H1 (cell line): ENCODE measurements around the gene ETV5. TPM values are rescaled to one million over a fixed set of nuclear protein-coding genes. Genes with fewer than 3 reads are reported as not detected.

ENCODE experiments used
- CTCF ChIA-PET: fragments of 300-600 bp; sonication (Branson Sonifier 250); formaldehyde crosslinking; loops from one replicate; lab custom pipeline; 2021; ENCODE audit not compliant: partially characterized antibody; lab: Charles Lee
- POLR2A ChIA-PET: fragments of 300-600 bp; sonication (Branson Sonifier 250); formaldehyde crosslinking; loops from one replicate; lab custom pipeline; 2021; ENCODE audit warnings: inconsistent platforms; ENCODE audit not compliant: partially characterized antibody; lab: Charles Lee
- DNase-seq, 2 experiments: peaks; one replicate each; pipeline versions ENCODE4 v3.0.0 to v3.0.0-alpha.2; 2010 to 2022; ENCODE audit warnings: low spot score in 2 of 2, low read depth in 1 of 2, mixed read lengths in 1 of 2
- FAIRE-seq: peaks from 2 replicates; lab custom pipeline; 2011; peaks lifted over from hg19 to GRCh38; lab: Jason Lieb, UNC
- H2AFZ ChIP-seq: 2 replicates; pipeline ENCODE4 v1.8.1; 2012; ENCODE audit warnings: low read length, inconsistent platforms
- H2AK5ac ChIP-seq: 2 replicates; pipeline ENCODE4 v1.6.1; 2013; ENCODE audit warnings: low read depth, low read length
- H2BK120ac ChIP-seq: replicated peaks from 2 replicates; pipeline ENCODE3; 2013; ENCODE audit warnings: low read depth, low read length, inconsistent platforms
- H2BK12ac ChIP-seq: 2 replicates; pipeline ENCODE4 v1.6.1; 2013; ENCODE audit warnings: low read depth, low read length
- H2BK15ac ChIP-seq: 2 replicates; pipeline ENCODE4 v1.6.1; 2013; ENCODE audit warnings: low read length
- H2BK20ac ChIP-seq: 2 replicates; pipeline ENCODE4 v1.6.1; 2013; ENCODE audit warnings: low read length
- H2BK5ac ChIP-seq: 2 replicates; pipeline ENCODE4 v1.6.1; 2013; ENCODE audit warnings: low read depth, low read length
- H3K14ac ChIP-seq: 2 replicates; pipeline ENCODE4 v1.6.1; 2013; ENCODE audit warnings: inconsistent platforms; ENCODE audit not compliant: insufficient read length
- H3K18ac ChIP-seq: 2 replicates; pipeline ENCODE4 v1.6.1; 2013; ENCODE audit warnings: low read length; ENCODE audit errors: extremely low read depth
- H3K23ac ChIP-seq: 2 replicates; pipeline ENCODE4 v1.6.1; 2013; ENCODE audit warnings: inconsistent platforms; ENCODE audit not compliant: insufficient read length
- H3K23me2 ChIP-seq: 2 replicates; pipeline ENCODE4 v1.6.1; 2013; ENCODE audit warnings: low read depth, low read length
- H3K27ac ChIP-seq: 2 replicates; pipeline ENCODE4 v1.6.1; 2011; ENCODE audit warnings: low read depth, low read length, inconsistent platforms
- H3K27me3 ChIP-seq, 4 experiments: replicated peaks in 1 of 4; 1 replicate in 1 of 4; 2 replicates in 3 of 4; pipeline versions ENCODE4 v1.6.1 to v1.8.1; 2011 to 2013; ENCODE audit warnings: low read length in 3 of 4, mild to moderate bottlenecking in 3 of 4, inconsistent platforms in 2 of 4, mixed read lengths in 2 of 4, moderate library complexity in 1 of 4; ENCODE audit not compliant: control insufficient read depth in 3 of 4, insufficient read depth in 3 of 4; ENCODE audit errors: extremely low read depth in 1 of 4
- H3K36me3 ChIP-seq, 4 experiments: 2 replicates each; pipeline versions ENCODE4 v1.6.1 to v1.8.1; 2011 to 2013; ENCODE audit warnings: mild to moderate bottlenecking in 4 of 4, low read length in 3 of 4, moderate library complexity in 2 of 4, control low read depth in 1 of 4, inconsistent platforms in 1 of 4; ENCODE audit not compliant: insufficient read depth in 4 of 4, control insufficient read depth in 2 of 4
- H3K4ac ChIP-seq: replicated peaks from 2 replicates; pipeline ENCODE3; 2013; ENCODE audit warnings: low read length, low read depth, mixed read lengths, inconsistent platforms; ENCODE audit not compliant: insufficient read length
- H3K4me1 ChIP-seq, 4 experiments: replicated peaks in 1 of 4; 1 replicate in 1 of 4; 2 replicates in 3 of 4; pipeline versions ENCODE4 v1.6.1 to v1.8.1; 2011 to 2013; ENCODE audit warnings: low read length in 3 of 4, inconsistent platforms in 2 of 4, mixed read lengths in 1 of 4; ENCODE audit not compliant: insufficient read depth in 4 of 4, control insufficient read depth in 3 of 4
- H3K4me2 ChIP-seq, 2 experiments: 2 replicates each; pipeline versions ENCODE4 v1.6.1 to v1.8.1; 2011 to 2013; ENCODE audit warnings: low read depth in 2 of 2, low read length in 2 of 2, control low read depth in 1 of 2, inconsistent platforms in 1 of 2, mild to moderate bottlenecking in 1 of 2; ENCODE audit not compliant: insufficient read depth in 1 of 2
- H3K4me3 ChIP-seq, 4 experiments: fragments of 200-600, 300-600 bp in 1 of 4; sonication (generic), shearing (Covaris generic), sonication (Bioruptor Twin) in 1 of 4; 2 replicates each; pipeline versions ENCODE4 v1.5.1 to v1.8.1; 2011 to 2016; ENCODE audit warnings: low read length in 4 of 4, low read depth in 3 of 4, control low read depth in 2 of 4, inconsistent platforms in 2 of 4, mild to moderate bottlenecking in 2 of 4, mixed read lengths in 1 of 4, moderate library complexity in 1 of 4; ENCODE audit not compliant: insufficient read depth in 2 of 4; ENCODE audit errors: extremely low read depth in 1 of 4
- H3K56ac ChIP-seq: replicated peaks from 2 replicates; pipeline ENCODE3; 2013; ENCODE audit warnings: low read depth, mild to moderate bottlenecking, mixed read lengths, low read length, inconsistent platforms; ENCODE audit not compliant: insufficient read length
- H3K79me1 ChIP-seq: 2 replicates; pipeline ENCODE4 v1.6.1; 2013; ENCODE audit warnings: low read depth, low read length, control low read depth
- H3K79me2 ChIP-seq, 2 experiments: 2 replicates each; pipeline versions ENCODE4 v1.6.1 to v1.8.1; 2012 to 2013; ENCODE audit warnings: low read length in 2 of 2, mild to moderate bottlenecking in 2 of 2, inconsistent platforms in 1 of 2; ENCODE audit not compliant: insufficient read depth in 2 of 2, control insufficient read depth in 1 of 2
- H3K9ac ChIP-seq, 4 experiments: replicated peaks in 1 of 4; 1 replicate in 1 of 4; 2 replicates in 3 of 4; pipeline versions ENCODE4 v1.6.1 to v1.8.1; 2011 to 2013; ENCODE audit warnings: low read depth in 3 of 4, low read length in 3 of 4, control low read depth in 2 of 4, mild to moderate bottlenecking in 2 of 4, moderate library complexity in 2 of 4, inconsistent platforms in 1 of 4; ENCODE audit errors: extremely low read depth in 1 of 4
- H3K9me3 ChIP-seq, 2 experiments: 2 replicates each; pipeline versions ENCODE4 v1.6.1 to v1.8.1; 2012 to 2013; ENCODE audit warnings: mild to moderate bottlenecking in 2 of 2, moderate library complexity in 2 of 2, control low read depth in 1 of 2, inconsistent platforms in 1 of 2, low read depth in 1 of 2, low read length in 1 of 2, mixed read lengths in 1 of 2; ENCODE audit not compliant: insufficient read depth in 2 of 2
- H4K20me1 ChIP-seq, 2 experiments: replicated peaks in 1 of 2; 2 replicates each; pipeline versions ENCODE3 to v1.8.1; 2011 to 2013; ENCODE audit warnings: inconsistent platforms in 2 of 2, low read length in 2 of 2, mild to moderate bottlenecking in 1 of 2; ENCODE audit not compliant: insufficient read depth in 2 of 2, control insufficient read depth in 1 of 2
- H4K5ac ChIP-seq: 2 replicates; pipeline ENCODE4 v1.6.1; 2013; ENCODE audit warnings: low read length, low read depth, mixed read lengths, inconsistent platforms; ENCODE audit not compliant: insufficient read length
- H4K8ac ChIP-seq: 2 replicates; pipeline ENCODE4 v1.8.0; 2013; ENCODE audit warnings: mild to moderate bottlenecking, moderate library complexity, low read length, inconsistent platforms; ENCODE audit not compliant: insufficient read depth; ENCODE audit errors: extremely low read depth
- H4K91ac ChIP-seq: replicated peaks from 2 replicates; pipeline ENCODE3; 2013; ENCODE audit warnings: low read length, mixed read lengths, inconsistent platforms; ENCODE audit not compliant: insufficient read length
- BACH1 ChIP-seq: IDR thresholded peaks from 2 replicates; pipeline ENCODE4 v1.6.1; 2012; ENCODE audit warnings: low read length, improper control_type of control experiment
- CBX5 ChIP-seq: fragments of 300-800, 300-1000 bp; sonication (generic); IDR thresholded peaks from 2 replicates; pipeline ENCODE4 v1.7.1; 2016; ENCODE audit warnings: antibody characterized with exemption, low read length, low read depth
- POU5F1 ChIP-seq: IDR thresholded peaks from 2 replicates; pipeline ENCODE4 v1.6.1; 2011; ENCODE audit warnings: low read depth, mild to moderate bottlenecking, low read length, moderate library complexity
- RNF2 ChIP-seq: fragments of 200-900, 300-1000 bp; sonication (generic); IDR thresholded peaks from 2 replicates; pipeline ENCODE4 v1.7.1; 2016; ENCODE audit warnings: borderline replicate concordance, low read depth, mild to moderate bottlenecking, antibody characterized with exemption, low read length; ENCODE audit not compliant: poor library complexity, severe bottlenecking; ENCODE audit errors: missing control alignments
- SP1 ChIP-seq: IDR thresholded peaks from 2 replicates; pipeline ENCODE4 v1.6.1; 2011; ENCODE audit warnings: low read depth, low read length
- TBP ChIP-seq: IDR thresholded peaks from 2 replicates; pipeline ENCODE4 v1.6.1; 2011; ENCODE audit warnings: low read depth, low read length, improper control_type of control experiment
- WGBS, 2 experiments: shearing (Covaris generic) in 1 of 2; methylation state at CpG; one replicate each; pipeline versions ENCODE4 v1.1.6 to v1.1.7; 2013 to 2015; ENCODE audit warnings: low lambda C conversion rate in 2 of 2, mixed read lengths in 2 of 2, inconsistent platforms in 1 of 2, low coverage in 1 of 2, missing lambda C conversion rate in 1 of 2; ENCODE audit not compliant: insufficient replicate concordance in 2 of 2, insufficient coverage in 1 of 2, insufficient read length in 1 of 2; ENCODE audit errors: extremely low coverage in 1 of 2, missing lambda C conversion rate in 1 of 2; 5-methylcytosine and 5-hydroxymethylcytosine counted together
- polyA plus RNA-seq, 7 experiments: library from polyadenylated mRNA; depleted of rRNA in 3 of 7; stranded (reverse) in 5 of 7; unstranded in 2 of 7; fragments of >200 nt in 5 of 7; fragments of 200-250 nt in 2 of 7; gene quantifications; 1 replicate in 5 of 7; 2 replicates in 1 of 7; 4 replicates in 1 of 7; pipeline versions ENCODE4 v1.2.1 to v1.2.3, GENCODE V29; 2011 to 2013; ENCODE audit warnings: missing spikeins in 2 of 7, mixed read lengths in 2 of 7
- total RNA-seq: library from RNA; stranded (reverse); fragmentation: NEBNext Ultra II Directional; extraction: Animal tissue kit (Norgen Biotek cat#: 25700); gene quantifications from 2 replicates; pipeline ENCODE4 v1.2.1, GENCODE V29; 2021

The ETV5 gene
- total and polyA plus RNA-seq, 2 of the 8 experiments (the other 6 are each of a cell fraction or from before 2014, with no cell fraction given): 13.1 to 36.9 TPM

- Histone ChIP-seq H2BK12ac (0 out of 2 replicates have a peak overlapping the region, but pooled peaks have one; percentile 46), H3K9ac (no peak overlapping the region), H3K4ac (no peak overlapping the region), H3K4me3 (no peak overlapping the region), H2BK120ac (no peak overlapping the region), H4K5ac (no peak overlapping the region), H4K8ac (no peak overlapping the region), H2BK15ac (no peak overlapping the region), H3K56ac (no peak overlapping the region), H2AFZ (no peak overlapping the region), H3K27ac (no peak overlapping the region), H2BK5ac (no peak overlapping the region), H3K79me1 (no peaks in the 10 kb centered on the region), H3K4me1 (peaks cover 0 to 11% (median 7%) of the 10 kb centered on the region in 4 experiments; a peak in 6 of 7 replicates), H3K14ac (no peak overlapping the region), H4K91ac (no peak overlapping the region), H2BK20ac (no peak overlapping the region), H3K18ac (no peak overlapping the region), H3K27me3 (peaks cover 34 to 75% (median 56%) of the 10 kb centered on the region in 4 experiments), H3K23me2 (peaks cover 16% of the 10 kb centered on the region), H3K9me3 (no peaks in the 10 kb centered on the region), H3K4me2 (peak overlapping the region in 1 of 2 experiments; percentile 90; a peak in 1 of 4 replicates), H3K23ac (no peak overlapping the region), H3K79me2 (peaks cover 0 to 10% of the 10 kb centered on the region in 2 experiments; a peak in 2 of 4 replicates), H3K36me3 (no peaks in the 10 kb centered on the region; a peak in 1 of 8 replicates), H2AK5ac (no peak overlapping the region), H4K20me1 (peaks cover 0 to 6% of the 10 kb centered on the region in 2 experiments)
- FAIRE-seq: no peak
- WGBS, 2 experiments: 84% methylated on average over 12 of the region's 12 CpGs; no CpG with 5 or more reads in 1 of the 2 experiments
- ChIA-PET POLR2A (interaction anchor here (1.2 to 4.0 kb wide), 5 partner anchors 9 to 83 kb away, joined by 3 to 56 read pairs (median 24); no protein-coding TSS in a partner anchor), CTCF (interaction anchor here (0.8 to 1.4 kb wide), 4 partner anchors 14 to 131 kb away, joined by 3 to 4 read pairs (median 4); no protein-coding TSS in a partner anchor)
- no peak for DNase-seq
- no peak for TF ChIP-seq BACH1
- no peak for TF ChIP-seq TBP
- TF ChIP-seq POU5F1: no peak
- no peak for TF ChIP-seq RNF2
- no peak for TF ChIP-seq SP1
- TF ChIP-seq CBX5: no peak
Observed at GRCh38 chr3:186110975-186111974, 2.4 kb upstream of the ETV5 start.
